C4-2B (cell line): ENCODE data around the gene TNNT2.

ENCODE experiments used
- CTCF ChIP-seq: fragments of 450-650 bp; conservative IDR thresholded peaks from 2 replicates; pipeline ENCODE4 v1.5.1; 2017; ENCODE audit warnings: mild to moderate bottlenecking
- ZFX ChIP-seq: fragments of 450-650 bp; IDR thresholded peaks from 2 replicates; pipeline ENCODE4 v1.6.1; 2017

- no peak for TF ChIP-seq CTCF
- TF ChIP-seq ZFX: no peak
These were observed 53.2 kb downstream of the TNNT2 start for GRCh38 chr1:201324306-201324705.
